CD14-positive monocyte (primary cell): ENCODE measurements around the gene SNAPC2. TPM values are rescaled to one million over a fixed set of nuclear protein-coding genes. Genes with fewer than 3 reads are reported as not detected.

Experiments
- DNase-seq, 3 donors: peaks; one replicate each; pipeline ENCODE4 v3.0.0-alpha.2; 2011 to 2022
- H2AFZ ChIP-seq: 2 replicates; pipeline ENCODE4 v1.6.0; 2012; ENCODE audit warnings: mild to moderate bottlenecking, low read depth, low read length, inconsistent platforms; ENCODE audit not compliant: insufficient read depth, poor library complexity, severe bottlenecking
- H3K27ac ChIP-seq, 2 donors: 1 replicate in 1 of 2; 2 replicates in 1 of 2; pipeline ENCODE4 v1.5.1; 2012 to 2013; ENCODE audit warnings: low read length in 2 of 2, control low read depth in 1 of 2, inconsistent platforms in 1 of 2, low read depth in 1 of 2, mild to moderate bottlenecking in 1 of 2
- H3K27me3 ChIP-seq, 2 donors: one replicate each; pipeline versions ENCODE4 v1.6.0 to v1.6.1; 2011 to 2013; ENCODE audit warnings: low read length in 2 of 2; ENCODE audit not compliant: control insufficient read depth in 2 of 2, insufficient read depth in 2 of 2
- H3K36me3 ChIP-seq, 2 donors: replicated peaks in 1 of 2; 1 replicate in 1 of 2; 2 replicates in 1 of 2; pipeline versions ENCODE4 v1.5.1 to v1.6.1; 2012 to 2013; ENCODE audit warnings: low read length in 2 of 2, control low read depth in 1 of 2, inconsistent platforms in 1 of 2, mild to moderate bottlenecking in 1 of 2; ENCODE audit not compliant: insufficient read depth in 2 of 2, control insufficient read depth in 1 of 2
- H3K4me1 ChIP-seq, 2 donors: 1 replicate in 1 of 2; 2 replicates in 1 of 2; pipeline versions ENCODE4 v1.5.1 to v1.6.1; 2012 to 2013; ENCODE audit warnings: low read length in 2 of 2, control low read depth in 1 of 2, inconsistent platforms in 1 of 2, mild to moderate bottlenecking in 1 of 2, moderate library complexity in 1 of 2; ENCODE audit not compliant: insufficient read depth in 2 of 2, control insufficient read depth in 1 of 2
- H3K4me2 ChIP-seq: replicated peaks from 2 replicates; pipeline ENCODE3; 2012; ENCODE audit warnings: low read length, moderate library complexity, mild to moderate bottlenecking; ENCODE audit not compliant: poor library complexity, severe bottlenecking; ENCODE audit errors: extremely low read depth
- H3K4me3 ChIP-seq, 3 experiments: fragments of 200-600 bp in 1 of 3; sonication (generic) in 1 of 3; replicated peaks in 1 of 3; 1 replicate in 2 of 3; 2 replicates in 1 of 3; pipeline ENCODE4 v1.5.1; 2011 to 2013; ENCODE audit warnings: low read length in 3 of 3, mild to moderate bottlenecking in 3 of 3, control low read depth in 2 of 3, low read depth in 2 of 3, inconsistent platforms in 1 of 3, moderate library complexity in 1 of 3
- H3K79me2 ChIP-seq: 2 replicates; pipeline ENCODE4 v1.6.0; 2012; ENCODE audit warnings: mild to moderate bottlenecking, control low read depth, inconsistent platforms, low read length, moderate library complexity; ENCODE audit not compliant: insufficient read depth
- H3K9ac ChIP-seq: 2 replicates; pipeline ENCODE4 v1.6.0; 2017; ENCODE audit warnings: low read length, mild to moderate bottlenecking; ENCODE audit not compliant: insufficient read depth, poor library complexity, severe bottlenecking
- H3K9me3 ChIP-seq, 2 donors: replicated peaks in 1 of 2; 1 replicate in 1 of 2; 2 replicates in 1 of 2; pipeline versions ENCODE4 v1.5.1 to v1.6.1; 2012 to 2013; ENCODE audit warnings: low read length in 2 of 2, control low read depth in 1 of 2; ENCODE audit not compliant: control insufficient read depth in 1 of 2, insufficient read depth in 1 of 2
- H4K20me1 ChIP-seq: 2 replicates; pipeline ENCODE4 v1.6.0; 2012; ENCODE audit warnings: mild to moderate bottlenecking, low read length, control low read depth, moderate library complexity; ENCODE audit not compliant: insufficient read depth
- H3K27ac Mint-ChIP-seq, 7 donors: one replicate each; pipeline ENCODE4 v1.8.0; 2020; ENCODE audit warnings: mild to moderate bottlenecking in 7 of 7, mixed read lengths in 7 of 7, moderate library complexity in 6 of 7, inconsistent platforms in 2 of 7
- H3K27me3 Mint-ChIP-seq, 3 donors: one replicate each; pipeline ENCODE4 v1.8.0; 2021 to 2022; ENCODE audit warnings: low read depth in 3 of 3, mild to moderate bottlenecking in 3 of 3, mixed read lengths in 3 of 3, moderate library complexity in 3 of 3, inconsistent platforms in 1 of 3
- H3K36me3 Mint-ChIP-seq, 2 donors: one replicate each; pipeline ENCODE4 v1.8.0; 2020; ENCODE audit warnings: mixed read lengths in 2 of 2, inconsistent platforms in 1 of 2, mild to moderate bottlenecking in 1 of 2
- H3K4me1 Mint-ChIP-seq: one replicate; pipeline ENCODE4 v1.8.0; 2020; ENCODE audit warnings: mild to moderate bottlenecking, mixed read lengths
- H3K4me3 Mint-ChIP-seq, 2 donors: one replicate each; pipeline ENCODE4 v1.8.0; 2020; ENCODE audit warnings: mild to moderate bottlenecking in 2 of 2, mixed read lengths in 2 of 2, moderate library complexity in 1 of 2
- H3K9me3 Mint-ChIP-seq, 7 donors: one replicate each; pipeline ENCODE4 v1.8.0; 2020 to 2022; ENCODE audit warnings: mixed read lengths in 7 of 7, mild to moderate bottlenecking in 6 of 7, moderate library complexity in 6 of 7, inconsistent platforms in 2 of 7
- WGBS: methylation state at CpG from one replicate; pipeline ENCODE4 v1.1.5; 2013; ENCODE audit warnings: missing lambda C conversion rate; ENCODE audit not compliant: insufficient coverage; 5-methylcytosine and 5-hydroxymethylcytosine counted together
- intact Hi-C, 2 donors: fragments of 100-400 bp; cut with micrococcal nuclease; formaldehyde crosslinking; loops; one replicate each; pipeline versions ENCODE4 v1.15.0 to v1.15.1; 2023
- polyA plus RNA-seq, 3 donors: library from polyadenylated mRNA; depleted of rRNA in 1 of 3; unstranded in 2 of 3; stranded (reverse) in 1 of 3; fragments of 300-500 nt in 2 of 3; fragments of >200 nt in 1 of 3; fragmentation: Illumina TruSeq in 2 of 3; gene quantifications; 1 replicate in 2 of 3; 2 replicates in 1 of 3; pipeline ENCODE4 v1.2.3, GENCODE V29; 2012 to 2021
- TF ChIP-seq, protein P1 (sequence below): fragments of 200-600 bp; IDR thresholded peaks from one replicate; pipeline ENCODE4 v1.8.0; 2022; ENCODE audit warnings: antibody characterized with exemption, mild to moderate bottlenecking

Gene SNAPC2
- polyA plus RNA-seq, 3 donors = 15.7 to 27.5 (median 18.3) TPM

GRCh38 chr19:7941895-7942596 lies 21.9 kb downstream of the SNAPC2 start:
- Mint-ChIP-seq H3K27me3 (peaks cover 0 to 3% (median 0%) of the 10 kb centered on the region in 3 donors), H3K4me3 (peak overlapping the region in 1 of 2 donors; percentile 87)
- H3K4me3 ChIP-seq = peak overlapping the region in 1 of 3 experiments; percentile 84

GRCh38 chr19:7942981-7943443 lies 22.9 kb downstream of the SNAPC2 start:
- WGBS = 9% methylated on average over 29 of the region's 33 CpGs
- Histone ChIP-seq H3K79me2 (peaks cover 23% of the 10 kb centered on the region), H3K4me3 (peak overlapping the region; percentile 42 to 84 (median 84)), H3K4me2 (peak overlapping the region; percentile 79), H3K27ac (peak overlapping the region; percentile 90 to 91), H3K36me3 (peaks cover 19 to 22% of the 10 kb centered on the region in 2 donors), H3K27me3 (no peaks in the 10 kb centered on the region), H3K4me1 (peaks cover 8 to 21% of the 10 kb centered on the region in 2 donors), H3K9me3 (no peaks in the 10 kb centered on the region), H2AFZ (peak overlapping the region; percentile 86), H3K9ac (peak overlapping the region; percentile 89), H4K20me1 (no peaks in the 10 kb centered on the region)
- H3K27ac Mint-ChIP-seq = peak overlapping the region; percentile 92 to 98 (median 95)
- H3K36me3 Mint-ChIP-seq = peaks cover 16 to 28% of the 10 kb centered on the region in 2 donors
- H3K4me3 Mint-ChIP-seq = peak overlapping the region; percentile 87 to 88
- peaks cover 18% of the 10 kb centered on the region for H3K4me1 Mint-ChIP-seq
- no peak for DNase-seq
- TF ChIP-seq, protein P1, sequence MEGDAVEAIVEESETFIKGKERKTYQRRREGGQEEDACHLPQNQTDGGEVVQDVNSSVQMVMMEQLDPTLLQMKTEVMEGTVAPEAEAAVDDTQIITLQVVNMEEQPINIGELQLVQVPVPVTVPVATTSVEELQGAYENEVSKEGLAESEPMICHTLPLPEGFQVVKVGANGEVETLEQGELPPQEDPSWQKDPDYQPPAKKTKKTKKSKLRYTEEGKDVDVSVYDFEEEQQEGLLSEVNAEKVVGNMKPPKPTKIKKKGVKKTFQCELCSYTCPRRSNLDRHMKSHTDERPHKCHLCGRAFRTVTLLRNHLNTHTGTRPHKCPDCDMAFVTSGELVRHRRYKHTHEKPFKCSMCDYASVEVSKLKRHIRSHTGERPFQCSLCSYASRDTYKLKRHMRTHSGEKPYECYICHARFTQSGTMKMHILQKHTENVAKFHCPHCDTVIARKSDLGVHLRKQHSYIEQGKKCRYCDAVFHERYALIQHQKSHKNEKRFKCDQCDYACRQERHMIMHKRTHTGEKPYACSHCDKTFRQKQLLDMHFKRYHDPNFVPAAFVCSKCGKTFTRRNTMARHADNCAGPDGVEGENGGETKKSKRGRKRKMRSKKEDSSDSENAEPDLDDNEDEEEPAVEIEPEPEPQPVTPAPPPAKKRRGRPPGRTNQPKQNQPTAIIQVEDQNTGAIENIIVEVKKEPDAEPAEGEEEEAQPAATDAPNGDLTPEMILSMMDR = no peak
- intact Hi-C loops = loop anchor here (1.0 to 10.0 kb wide), 2 partner anchors 23 to 312 kb away; partner anchors contain the start of gene SNAPC2 (in 1 of the 2)
- H3K9me3 Mint-ChIP-seq = peaks cover 0 to 2% (median 0%) of the 10 kb centered on the region in 7 donors
- H3K27me3 Mint-ChIP-seq = peaks cover 0 to 3% (median 0%) of the 10 kb centered on the region in 3 donors

More at GRCh38 chr19:7941895-7942596, 21.9 kb downstream of the SNAPC2 start:
- H3K27ac ChIP-seq = no peak overlapping the region
- no peaks in the 10 kb centered on the region for H3K27me3 ChIP-seq
- H3K36me3 ChIP-seq = peaks cover 29 to 32% of the 10 kb centered on the region in 2 donors
- Mint-ChIP-seq H3K4me1 (peaks cover 18% of the 10 kb centered on the region), H3K36me3 (peaks cover 24 to 37% of the 10 kb centered on the region in 2 donors), H3K27ac (peak overlapping the region in 1 of 7 donors; percentile 20), H3K9me3 (peaks cover 0 to 2% (median 0%) of the 10 kb centered on the region in 7 donors)
- TF ChIP-seq, protein P1 = no peak
- whole genome bisulfite sequencing = 100% methylated on average over 8 of the region's 19 CpGs
- peaks cover 8 to 21% of the 10 kb centered on the region in 2 donors for H3K4me1 ChIP-seq
- intact Hi-C loops = loop anchor here (10.0 kb wide), 1 partner anchor 313 kb away; no protein-coding TSS in a partner anchor
- H3K9me3 ChIP-seq = no peaks in the 10 kb centered on the region
- H2AFZ ChIP-seq = no peak overlapping the region
- peaks cover 23% of the 10 kb centered on the region for H3K79me2 ChIP-seq
- no peak overlapping the region for H3K4me2 ChIP-seq
- DNase-seq = no peak
- no peaks in the 10 kb centered on the region for H4K20me1 ChIP-seq
- no peak overlapping the region for H3K9ac ChIP-seq
